CD4-positive, alpha-beta T cell treated with Interferon alpha-2 for 1 hour (primary cell): Measurements from ENCODE around the gene NDUFS8.
"Not testable (repeated sequence)": the region's sequence is repeated elsewhere in the genome, so short reads cannot be mapped to it uniquely, and the experiment has no call there.

Experiments used
- DNase-seq, 2 donors: peaks; one replicate each; pipeline ENCODE4 v3.0.0-alpha.2; 2020 to 2022

NDUFS8 gene

GRCh38 chr11:68030318-68031143 is at the start of gene NDUFS8:
Gene NDUFS8, plus strand, starts transcription at chr11:68030681. Its CDS starts 1,471 bp downstream, at chr11:68032152.
- peak; percentile 98 to 99 for DNase-seq

GRCh38 chr11:67981226-67981625 is 49.3 kb upstream of the NDUFS8 start:
- DNase-seq: not testable (repeated sequence)

GRCh38 chr11:67982255-67982857 is 48.1 kb upstream of the NDUFS8 start:
- DNase-seq: not testable (repeated sequence)

DNA sequence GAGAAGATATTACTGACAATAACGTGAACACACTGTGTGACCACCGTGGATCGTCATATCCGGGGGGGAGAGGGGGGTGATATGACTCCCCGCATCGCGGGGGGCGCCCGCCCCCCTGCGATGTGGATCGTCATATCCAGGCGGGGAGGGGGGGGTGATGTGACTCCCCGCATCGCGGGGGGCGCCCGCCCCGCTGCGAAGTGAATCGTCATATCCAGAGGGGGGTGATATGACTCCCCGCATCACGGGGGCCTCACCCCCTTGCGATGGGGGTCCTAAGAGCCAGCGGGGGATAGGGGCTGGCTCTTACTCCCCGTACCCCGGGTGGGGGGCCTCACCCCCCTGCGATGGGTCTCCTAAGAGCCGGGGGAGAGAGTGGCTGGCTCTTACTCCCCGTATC is 46.5 kb upstream of the NDUFS8 start:
- no peak for DNase-seq

DNA sequence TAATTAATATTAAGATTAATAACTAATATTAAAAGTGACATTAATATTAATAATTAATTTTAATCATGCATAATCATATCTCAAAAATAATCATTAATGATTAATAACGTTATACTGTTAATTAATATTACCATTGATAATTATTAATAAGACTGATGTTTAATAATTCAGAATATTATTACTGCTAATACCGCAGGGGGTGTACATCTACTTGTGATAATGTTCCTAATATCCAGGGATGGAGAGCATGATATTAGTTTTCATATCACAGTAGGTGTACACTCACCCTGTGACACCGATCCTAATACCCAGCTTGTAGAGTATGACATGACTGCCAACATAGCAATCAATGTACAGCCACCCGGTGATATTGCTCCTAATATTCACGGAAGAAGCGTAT is 45.2 kb upstream of the NDUFS8 start:
- DNase-seq: not testable (repeated sequence)

- not testable (repeated sequence) for DNase-seq
Observed at GRCh38 chr11:67990546-67991346, 39.7 kb upstream of the NDUFS8 start.

DNA sequence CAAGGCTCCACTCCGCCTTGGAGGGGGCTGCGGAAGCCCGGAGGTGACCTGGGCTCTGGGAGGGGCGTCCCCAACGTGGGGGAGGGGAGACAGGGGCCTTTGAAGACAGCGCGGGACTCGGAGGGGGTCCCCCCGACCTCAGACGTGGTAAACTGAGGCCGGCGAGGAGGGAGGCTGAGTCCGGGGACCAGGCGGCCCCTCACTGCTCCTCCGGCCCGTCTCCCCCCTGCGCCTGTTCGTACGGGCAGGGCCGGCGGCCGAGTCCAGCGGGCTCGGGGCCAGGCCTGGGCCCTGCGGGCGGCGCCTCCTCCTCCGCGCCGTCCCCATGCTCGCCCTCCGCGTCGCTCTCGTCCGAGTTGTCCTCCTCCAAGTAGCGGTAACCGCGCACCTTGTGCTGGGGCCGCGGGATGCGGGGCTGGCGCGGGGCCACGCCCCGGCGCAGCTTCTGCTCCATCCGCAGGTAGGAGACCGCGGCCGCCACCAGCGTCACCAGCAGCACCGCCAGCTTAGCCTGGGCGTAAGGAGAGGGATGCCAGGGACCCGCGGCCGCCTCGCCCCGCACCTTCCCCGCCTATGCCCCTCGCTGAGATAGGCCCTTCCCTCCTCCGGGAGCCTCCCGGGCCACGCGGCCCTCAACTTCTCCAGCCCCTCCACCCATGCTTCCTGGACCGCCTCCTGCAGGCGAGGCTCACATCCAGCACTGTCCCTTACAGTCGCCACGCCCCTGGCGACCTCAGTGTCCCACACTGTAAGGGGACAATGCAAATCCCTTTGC is 38.9 kb upstream of the NDUFS8 start:
- not testable (repeated sequence) for DNase-seq

DNA sequence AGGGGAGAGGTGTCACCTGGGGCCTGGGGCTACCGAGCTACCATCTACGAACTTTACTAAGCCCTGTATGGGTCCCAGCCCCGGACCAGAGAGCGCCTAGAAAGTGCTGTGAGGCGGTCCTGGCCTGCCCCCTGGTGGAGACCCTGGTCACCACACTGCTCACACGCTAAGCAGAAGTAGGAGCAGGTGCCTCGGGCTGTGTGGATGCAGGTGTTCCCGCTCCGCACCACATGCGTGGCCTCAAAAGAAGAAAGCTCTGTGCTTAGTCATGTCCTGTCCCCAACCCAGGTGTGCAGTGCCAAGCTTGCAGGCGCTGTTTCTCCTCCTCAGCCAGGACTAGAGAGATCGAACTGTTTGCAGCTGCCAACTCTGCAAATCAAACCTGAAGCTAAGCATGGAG is 36.7 kb upstream of the NDUFS8 start:
- DNase-seq: peak; percentile 55 to 64

DNA sequence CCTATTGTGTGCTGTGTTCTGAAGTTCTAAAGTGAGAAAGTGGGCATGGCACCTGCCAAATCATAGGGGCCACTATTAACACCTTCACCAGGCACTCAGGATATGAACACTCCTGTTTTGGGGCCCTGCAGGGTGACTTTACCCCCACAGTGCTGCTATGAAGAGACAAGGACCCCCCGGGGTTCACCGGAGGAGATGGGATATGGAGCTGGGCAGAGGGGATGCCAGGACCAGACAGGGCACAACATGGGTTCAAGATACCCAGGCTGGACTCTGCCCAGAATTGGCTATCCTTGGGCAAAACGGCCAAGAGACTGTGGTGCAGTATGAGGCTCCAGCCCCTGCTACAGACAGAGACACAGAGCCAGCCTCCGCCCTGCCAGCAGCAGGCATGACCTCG is 36.1 kb upstream of the NDUFS8 start:
- DNase-seq: not testable (repeated sequence)

- not testable (repeated sequence) for DNase-seq
Observed at GRCh38 chr11:67995129-67995528, 35.4 kb upstream of the NDUFS8 start.

GRCh38 chr11:67995579-67995978 is 34.9 kb upstream of the NDUFS8 start:
- not testable (repeated sequence) for DNase-seq

GRCh38 chr11:67996051-67996450 is 34.4 kb upstream of the NDUFS8 start:
- no peak for DNase-seq

DNA sequence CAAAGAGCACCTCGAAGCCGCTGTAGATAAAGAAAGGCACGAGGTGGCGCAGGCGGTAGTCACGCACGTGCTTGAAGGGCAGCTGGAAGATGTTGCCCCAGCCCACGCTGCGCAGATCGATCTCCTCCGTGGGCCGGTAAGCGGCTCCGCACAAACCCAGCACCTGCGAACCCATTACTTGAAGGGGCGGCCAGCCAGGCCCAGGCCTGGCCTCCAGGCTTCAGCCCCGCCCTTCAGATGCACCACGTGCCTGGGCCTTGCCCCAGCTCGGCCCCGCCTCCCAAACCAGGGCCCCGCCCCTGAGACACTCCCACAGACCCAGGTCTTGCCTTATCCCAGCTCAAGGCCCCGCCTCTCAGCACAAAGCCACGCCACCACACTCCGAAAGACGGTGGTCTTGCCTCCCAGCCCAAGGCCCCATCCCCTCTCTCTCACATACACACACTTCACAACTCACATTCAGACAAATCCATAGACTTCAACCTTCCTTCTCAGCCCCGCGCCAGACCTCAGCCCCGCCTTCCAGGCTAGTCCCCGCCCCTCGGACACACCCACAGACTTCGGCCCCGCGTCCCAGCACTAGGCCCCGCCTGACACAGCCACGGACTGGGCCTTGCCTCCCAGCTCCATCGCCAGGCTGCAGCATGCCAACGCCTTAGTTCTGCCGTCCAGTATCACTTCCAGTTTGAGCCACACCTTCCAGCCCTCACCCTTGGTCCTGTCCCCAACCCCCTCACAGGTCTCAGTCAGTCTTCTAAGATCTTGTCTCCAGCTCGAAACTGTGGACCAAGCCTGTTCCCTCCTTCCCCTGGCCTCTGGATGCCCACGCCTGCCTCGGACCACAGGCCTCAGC is 33.6 kb upstream of the NDUFS8 start:
- peak; percentile 47 to 73 for DNase-seq

DNA sequence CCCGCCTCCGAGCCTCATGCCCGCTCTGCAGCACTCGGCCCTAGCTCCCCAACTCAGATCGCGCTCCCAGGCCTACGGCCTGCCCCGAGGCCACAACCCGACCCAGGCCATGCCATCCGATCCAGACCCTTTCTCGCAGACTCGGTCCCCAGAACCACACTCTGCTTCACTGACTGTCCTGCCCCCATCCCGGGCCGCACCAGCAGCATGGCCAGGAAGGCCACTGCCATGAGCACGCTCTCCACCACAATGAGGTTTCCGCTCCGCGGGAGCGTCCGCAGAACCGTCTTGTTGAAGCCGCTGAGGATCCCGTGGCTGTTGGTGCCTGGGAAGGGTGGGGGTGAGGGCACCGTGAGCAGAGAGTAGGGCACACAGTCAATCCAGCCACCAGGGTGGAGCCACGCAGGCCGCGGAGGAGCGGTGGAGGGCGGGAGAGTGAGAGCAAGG is 33.0 kb upstream of the NDUFS8 start:
- no peak for DNase-seq

GRCh38 chr11:67998150-67999045 is 32.1 kb upstream of the NDUFS8 start:
- peak in 1 of 2 donors; percentile 16 for DNase-seq

- DNase-seq: no peak
Observed at GRCh38 chr11:67999201-67999629, 31.3 kb upstream of the NDUFS8 start.

- DNase-seq: no peak
Observed at GRCh38 chr11:67999704-68000103, 30.8 kb upstream of the NDUFS8 start.

DNA sequence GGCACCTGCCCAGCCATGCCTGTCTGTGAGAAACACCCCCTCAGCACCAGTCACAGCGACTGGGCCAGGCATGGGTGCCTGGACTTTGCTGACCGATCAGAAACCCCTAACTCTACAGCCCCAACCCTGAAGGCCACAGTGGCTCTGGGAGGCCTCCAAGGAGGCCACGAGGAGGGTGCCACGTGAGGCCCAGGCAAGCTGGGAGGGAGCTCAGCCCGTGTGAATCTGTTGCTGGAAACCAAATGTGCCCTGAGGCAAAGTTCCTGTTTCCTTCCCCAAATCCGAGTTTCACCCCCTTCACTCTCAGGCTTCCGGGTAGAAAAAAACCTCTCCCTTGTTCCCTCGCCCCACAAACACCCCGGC is 27.9 kb upstream of the NDUFS8 start:
- DNase-seq: peak in 1 of 2 donors; percentile 33

DNA sequence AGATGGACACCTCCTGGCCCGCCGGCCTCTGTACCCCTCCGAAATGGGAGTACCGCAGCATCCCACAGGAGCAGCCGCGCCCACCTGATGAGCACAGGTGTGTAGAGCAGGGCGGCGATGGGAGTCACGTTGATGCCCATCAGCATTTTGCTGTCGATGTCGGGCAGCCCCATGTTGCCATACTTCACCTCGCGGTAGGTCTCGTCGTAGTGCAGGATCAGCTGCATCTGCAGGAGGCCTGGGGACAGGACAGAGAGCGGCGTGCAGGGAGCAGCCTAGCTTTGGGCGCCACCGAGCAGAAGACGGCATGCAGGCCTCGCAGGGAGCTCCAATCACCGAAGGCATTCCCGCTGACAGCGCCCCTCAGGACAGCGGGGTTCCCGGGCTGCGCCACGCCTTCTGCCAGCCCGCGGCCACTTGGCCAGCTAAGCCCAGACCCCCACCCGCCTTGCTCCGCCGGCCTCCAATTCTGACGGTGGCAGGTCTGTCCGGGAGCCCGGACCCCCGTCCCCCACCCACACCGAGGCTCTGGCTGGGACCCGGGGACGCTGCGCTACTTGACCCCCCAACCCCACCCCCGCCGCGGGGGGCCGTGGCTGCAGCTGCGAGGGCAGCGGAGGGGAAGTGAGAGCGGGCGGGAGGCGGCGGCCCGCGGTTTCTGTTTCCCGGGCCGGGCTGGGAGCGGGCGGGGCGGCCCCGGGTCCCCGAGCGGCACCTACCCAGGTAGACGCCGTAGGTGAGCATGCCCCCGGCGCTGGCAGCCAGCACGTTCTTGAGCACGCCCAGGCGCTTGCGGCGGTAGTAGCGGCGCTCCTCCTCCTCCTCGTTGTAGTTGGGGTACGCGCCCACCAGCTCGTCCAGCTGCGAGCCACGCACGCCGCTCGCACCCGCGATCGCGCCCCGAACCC is 27.3 kb upstream of the NDUFS8 start:
- peak; percentile 68 to 71 for DNase-seq
